Prostate gland (tissue), 2 donors: Measurements from ENCODE around the gene PRSS56.

ENCODE experiments used
- POLR2AphosphoS5 ChIP-seq: sonication (generic); formaldehyde crosslinking; IDR thresholded peaks from one replicate; pipeline ENCODE4 v1.6.1; 2017; ENCODE audit warnings: antibody characterized with exemption
- TF ChIP-seq, protein P1 (sequence below), 4 experiments: fragments of 200-600 bp in 2 of 4; fragments of 450-650 bp in 2 of 4; sonication (generic) in 2 of 4; IDR thresholded peaks; 1 replicate in 3 of 4; 2 replicates in 1 of 4; pipeline ENCODE4 v1.5.1; 2016 to 2019; ENCODE audit warnings: antibody characterized with exemption in 4 of 4, mild to moderate bottlenecking in 2 of 4, moderate library complexity in 2 of 4

DNA sequence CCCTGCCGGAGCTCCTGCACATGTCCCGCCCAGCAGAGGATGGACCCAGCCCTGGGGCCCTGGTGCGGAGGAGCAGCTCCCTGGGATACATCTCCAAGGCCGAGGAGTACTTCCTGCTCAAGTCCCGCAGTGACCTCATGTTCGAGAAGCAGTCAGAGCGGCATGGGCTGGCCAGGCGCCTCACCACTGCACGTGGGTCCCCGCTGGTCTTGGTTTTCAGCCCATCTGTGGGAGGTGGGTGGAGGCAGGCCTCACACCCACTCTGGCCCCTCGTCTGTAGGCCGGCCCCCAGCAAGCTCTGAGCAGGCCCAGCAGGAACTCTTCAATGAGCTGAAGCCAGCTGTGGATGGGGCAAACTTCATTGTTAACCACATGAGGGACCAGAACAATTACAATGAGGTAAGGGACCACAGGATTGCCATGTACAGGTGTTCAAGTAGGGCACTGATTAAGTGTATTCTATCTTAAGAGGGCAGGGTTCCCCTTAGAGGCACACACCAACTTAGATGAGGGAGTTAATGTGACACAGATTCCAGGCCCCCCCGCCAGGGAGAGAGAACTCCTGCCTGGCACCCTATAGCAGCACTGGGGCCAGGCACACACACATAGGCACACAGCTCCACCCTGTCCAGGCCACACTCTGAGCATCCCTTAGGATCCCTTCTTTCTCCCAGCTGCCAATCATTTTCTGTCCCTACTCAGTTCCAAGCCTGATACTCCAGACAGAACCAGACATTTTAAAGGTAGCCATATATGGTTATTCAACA, 13.9 kb downstream of the PRSS56 start:
- TF ChIP-seq, protein P1, sequence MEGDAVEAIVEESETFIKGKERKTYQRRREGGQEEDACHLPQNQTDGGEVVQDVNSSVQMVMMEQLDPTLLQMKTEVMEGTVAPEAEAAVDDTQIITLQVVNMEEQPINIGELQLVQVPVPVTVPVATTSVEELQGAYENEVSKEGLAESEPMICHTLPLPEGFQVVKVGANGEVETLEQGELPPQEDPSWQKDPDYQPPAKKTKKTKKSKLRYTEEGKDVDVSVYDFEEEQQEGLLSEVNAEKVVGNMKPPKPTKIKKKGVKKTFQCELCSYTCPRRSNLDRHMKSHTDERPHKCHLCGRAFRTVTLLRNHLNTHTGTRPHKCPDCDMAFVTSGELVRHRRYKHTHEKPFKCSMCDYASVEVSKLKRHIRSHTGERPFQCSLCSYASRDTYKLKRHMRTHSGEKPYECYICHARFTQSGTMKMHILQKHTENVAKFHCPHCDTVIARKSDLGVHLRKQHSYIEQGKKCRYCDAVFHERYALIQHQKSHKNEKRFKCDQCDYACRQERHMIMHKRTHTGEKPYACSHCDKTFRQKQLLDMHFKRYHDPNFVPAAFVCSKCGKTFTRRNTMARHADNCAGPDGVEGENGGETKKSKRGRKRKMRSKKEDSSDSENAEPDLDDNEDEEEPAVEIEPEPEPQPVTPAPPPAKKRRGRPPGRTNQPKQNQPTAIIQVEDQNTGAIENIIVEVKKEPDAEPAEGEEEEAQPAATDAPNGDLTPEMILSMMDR (IDR thresholded peaks at IDR 0.05) = no peak
- no peak for TF ChIP-seq POLR2AphosphoS5
